Skeletal muscle tissue (tissue), 4 donors: Measurements from ENCODE around the gene OR6V1. TPM values are rescaled to one million over a fixed set of nuclear protein-coding genes. Genes with fewer than 3 reads are reported as not detected.

Source experiments
- H3K27ac ChIP-seq: one replicate; pipeline ENCODE4 v1.7.0; 2013; ENCODE audit warnings: mild to moderate bottlenecking, low read depth, low read length, inconsistent platforms
- H3K27me3 ChIP-seq, 3 donors: one replicate each; pipeline ENCODE4 v1.7.0; 2013; ENCODE audit warnings: low read length in 3 of 3; ENCODE audit not compliant: control insufficient read depth in 3 of 3, insufficient read depth in 3 of 3
- H3K36me3 ChIP-seq, 3 donors: one replicate each; pipeline ENCODE4 v1.7.0; 2013; ENCODE audit warnings: low read length in 3 of 3; ENCODE audit not compliant: control insufficient read depth in 3 of 3, insufficient read depth in 3 of 3
- H3K4me1 ChIP-seq, 3 donors: one replicate each; pipeline ENCODE4 v1.7.0; 2013; ENCODE audit warnings: low read length in 3 of 3, mild to moderate bottlenecking in 3 of 3; ENCODE audit not compliant: control insufficient read depth in 3 of 3, insufficient read depth in 3 of 3
- H3K4me3 ChIP-seq, 3 donors: one replicate each; pipeline ENCODE4 v1.7.0; 2013; ENCODE audit warnings: low read length in 3 of 3
- H3K9ac ChIP-seq, 3 donors: one replicate each; pipeline ENCODE4 v1.7.0; 2013; ENCODE audit warnings: low read length in 3 of 3, mild to moderate bottlenecking in 3 of 3, moderate library complexity in 2 of 3, low read depth in 1 of 3
- H3K9me3 ChIP-seq, 3 donors: one replicate each; pipeline ENCODE4 v1.7.0; 2013; ENCODE audit warnings: low read length in 3 of 3; ENCODE audit not compliant: control insufficient read depth in 3 of 3
- total RNA-seq: library from RNA; depleted of rRNA; stranded (reverse); fragments of >200 nt; gene quantifications from one replicate; pipeline ENCODE4 v1.2.3, GENCODE V29; 2014
- donor health status: Osteomylitis.

Gene OR6V1
- total RNA-seq, 1 donor from 2014 or later = not detected

GRCh38 chr7:143015084-143015483 lies 37.1 kb upstream of the OR6V1 start:
- Histone ChIP-seq H3K4me3 (no peak overlapping the region), H3K27me3 (no peaks in the 10 kb centered on the region), H3K36me3 (no peaks in the 10 kb centered on the region), H3K9me3 (no peaks in the 10 kb centered on the region), H3K9ac (no peak overlapping the region), H3K27ac (no peak overlapping the region), H3K4me1 (peaks cover 0 to 10% (median 5%) of the 10 kb centered on the region in 3 donors)

- Histone ChIP-seq H3K27ac (no peak overlapping the region), H3K4me3 (no peak overlapping the region), H3K4me1 (peaks cover 0 to 10% (median 5%) of the 10 kb centered on the region in 3 donors), H3K36me3 (no peaks in the 10 kb centered on the region), H3K9me3 (no peaks in the 10 kb centered on the region), H3K9ac (no peak overlapping the region), H3K27me3 (no peaks in the 10 kb centered on the region)
These were observed 36.1 kb upstream of the OR6V1 start for GRCh38 chr7:143015926-143016490.

- no peak overlapping the region for H3K27ac ChIP-seq
- H3K27me3 ChIP-seq = no peaks in the 10 kb centered on the region
- no peak overlapping the region for H3K4me3 ChIP-seq
These were observed 35.1 kb upstream of the OR6V1 start for GRCh38 chr7:143016996-143017395.

GRCh38 chr7:143018931-143019330 lies 33.2 kb upstream of the OR6V1 start:
- Histone ChIP-seq H3K9me3 (no peaks in the 10 kb centered on the region), H3K4me1 (peaks cover 0 to 3% (median 2%) of the 10 kb centered on the region in 3 donors), H3K9ac (no peak overlapping the region), H3K36me3 (no peaks in the 10 kb centered on the region), H3K27ac (no peak overlapping the region), H3K4me3 (no peak overlapping the region), H3K27me3 (no peaks in the 10 kb centered on the region)

More at GRCh38 chr7:143016996-143017395, 35.1 kb upstream of the OR6V1 start:
- Histone ChIP-seq H3K9me3 (no peaks in the 10 kb centered on the region), H3K4me1 (peaks cover 0 to 10% (median 5%) of the 10 kb centered on the region in 3 donors), H3K9ac (no peak overlapping the region), H3K36me3 (no peaks in the 10 kb centered on the region)

GRCh38 chr7:143023047-143023446 lies 29.1 kb upstream of the OR6V1 start:
- Histone ChIP-seq H3K9me3 (no peaks in the 10 kb centered on the region), H3K4me1 (no peaks in the 10 kb centered on the region), H3K4me3 (no peak overlapping the region), H3K27ac (no peak overlapping the region), H3K36me3 (no peaks in the 10 kb centered on the region), H3K9ac (no peak overlapping the region), H3K27me3 (no peaks in the 10 kb centered on the region)

GRCh38 chr7:143025371-143025770 lies 26.8 kb upstream of the OR6V1 start:
- H3K9me3 ChIP-seq = no peaks in the 10 kb centered on the region
- H3K4me3 ChIP-seq = no peak overlapping the region
- H3K4me1 ChIP-seq = no peaks in the 10 kb centered on the region
- no peaks in the 10 kb centered on the region for H3K36me3 ChIP-seq
- H3K27me3 ChIP-seq = peaks cover 0 to 3% (median 0%) of the 10 kb centered on the region in 3 donors
- no peak overlapping the region for H3K9ac ChIP-seq
- no peak overlapping the region for H3K27ac ChIP-seq

- Histone ChIP-seq H3K4me3 (no peak within 1 kb of the TSS), H3K27me3 (peaks cover 0 to 3% (median 0%) of the 10 kb centered on the region in 3 donors), H3K9me3 (no peaks in the 10 kb centered on the region), H3K9ac (no peak within 1 kb of the TSS), H3K4me1 (no peaks in the 10 kb centered on the region), H3K27ac (no peak within 1 kb of the TSS), H3K36me3 (no peaks in the 10 kb centered on the region)
These were observed 25.1 kb upstream of the OR6V1 start, which contains the start of gene OR9A2 for GRCh38 chr7:143027032-143027431. Gene OR9A2, minus strand, starts transcription at chr7:143027132. Its CDS starts 0 bp downstream, at chr7:143027132.

- Histone ChIP-seq H3K36me3 (no peaks in the 10 kb centered on the region), H3K9ac (no peak overlapping the region), H3K9me3 (no peaks in the 10 kb centered on the region), H3K4me1 (no peaks in the 10 kb centered on the region), H3K4me3 (no peak overlapping the region), H3K27me3 (peaks cover 0 to 3% (median 0%) of the 10 kb centered on the region in 3 donors), H3K27ac (no peak overlapping the region)
These were observed 24.5 kb upstream of the OR6V1 start for GRCh38 chr7:143027683-143028082.

- H3K27ac ChIP-seq = no peak overlapping the region
These were observed 13.5 kb upstream of the OR6V1 start for GRCh38 chr7:143038635-143039034.

GRCh38 chr7:143040209-143040715 lies 11.9 kb upstream of the OR6V1 start:
- H3K36me3 ChIP-seq = no peaks in the 10 kb centered on the region
- H3K9me3 ChIP-seq = no peaks in the 10 kb centered on the region
- H3K9ac ChIP-seq = no peak overlapping the region
- no peak overlapping the region for H3K4me3 ChIP-seq
- no peak overlapping the region for H3K27ac ChIP-seq
- H3K27me3 ChIP-seq = no peaks in the 10 kb centered on the region
- no peaks in the 10 kb centered on the region for H3K4me1 ChIP-seq

More at GRCh38 chr7:143038635-143039034, 13.5 kb upstream of the OR6V1 start:
- H3K9me3 ChIP-seq = no peaks in the 10 kb centered on the region
- no peak overlapping the region for H3K4me3 ChIP-seq
- no peak overlapping the region for H3K9ac ChIP-seq
- no peaks in the 10 kb centered on the region for H3K36me3 ChIP-seq
- H3K4me1 ChIP-seq = no peaks in the 10 kb centered on the region
- no peaks in the 10 kb centered on the region for H3K27me3 ChIP-seq
